Parathyroid adenoma (tissue), 2 donors: ENCODE results near the gene CHST11.

ENCODE experiments used
- H2AFZ ChIP-seq: fragments of 300-600 bp; sonication (generic); one replicate; pipeline ENCODE4 v1.7.0; 2017; ENCODE audit warnings: antibody characterized with exemption, mild to moderate bottlenecking
- H3K27ac ChIP-seq: fragments of 300-600 bp; sonication (generic); one replicate; pipeline ENCODE4 v1.7.0; 2017
- H3K27me3 ChIP-seq: fragments of 300-600 bp; sonication (generic); one replicate; pipeline ENCODE4 v1.7.0; 2017; ENCODE audit warnings: low read length; ENCODE audit not compliant: control insufficient read depth, insufficient read depth
- H3K36me3 ChIP-seq: fragments of 300-600 bp; sonication (generic); one replicate; pipeline ENCODE4 v1.7.0; 2017; ENCODE audit warnings: low read length; ENCODE audit not compliant: control insufficient read depth, insufficient read depth
- H3K4me1 ChIP-seq: fragments of 300-600 bp; sonication (generic); one replicate; pipeline ENCODE4 v1.7.0; 2017; ENCODE audit warnings: control low read depth
- H3K4me2 ChIP-seq: fragments of 300-600 bp; sonication (generic); one replicate; pipeline ENCODE4 v1.7.0; 2017; ENCODE audit warnings: low read length
- H3K4me3 ChIP-seq: fragments of 300-600 bp; sonication (generic); one replicate; pipeline ENCODE4 v1.7.0; 2017; ENCODE audit warnings: low read depth, low read length
- H3K79me2 ChIP-seq: fragments of 300-600 bp; sonication (generic); one replicate; pipeline ENCODE4 v1.7.0; 2017; ENCODE audit warnings: control low read depth
- H3K9ac ChIP-seq: fragments of 300-600 bp; sonication (generic); one replicate; pipeline ENCODE4 v1.7.0; 2017; ENCODE audit warnings: mild to moderate bottlenecking
- H3K9me3 ChIP-seq: fragments of 300-600 bp; sonication (generic); one replicate; pipeline ENCODE4 v1.7.0; 2017; ENCODE audit warnings: low read length; ENCODE audit not compliant: control insufficient read depth
- TF ChIP-seq, protein P1 (sequence below): fragments of 300-600 bp; sonication (generic); IDR thresholded peaks from one replicate; pipeline ENCODE4 v1.7.0; 2017; ENCODE audit warnings: antibody characterized with exemption, mild to moderate bottlenecking
- donor health status: primary hyperparathyroidism.

The CHST11 gene

GRCh38 chr12:104721936-104722335, 265.2 kb downstream of the CHST11 start:
- no peaks in the 10 kb centered on the region for H3K27me3 ChIP-seq
- no peaks in the 10 kb centered on the region for H3K79me2 ChIP-seq
- no peaks in the 10 kb centered on the region for H3K9me3 ChIP-seq
- H2AFZ ChIP-seq = no peak overlapping the region
- H3K4me1 ChIP-seq = no peaks in the 10 kb centered on the region
- TF ChIP-seq, protein P1, sequence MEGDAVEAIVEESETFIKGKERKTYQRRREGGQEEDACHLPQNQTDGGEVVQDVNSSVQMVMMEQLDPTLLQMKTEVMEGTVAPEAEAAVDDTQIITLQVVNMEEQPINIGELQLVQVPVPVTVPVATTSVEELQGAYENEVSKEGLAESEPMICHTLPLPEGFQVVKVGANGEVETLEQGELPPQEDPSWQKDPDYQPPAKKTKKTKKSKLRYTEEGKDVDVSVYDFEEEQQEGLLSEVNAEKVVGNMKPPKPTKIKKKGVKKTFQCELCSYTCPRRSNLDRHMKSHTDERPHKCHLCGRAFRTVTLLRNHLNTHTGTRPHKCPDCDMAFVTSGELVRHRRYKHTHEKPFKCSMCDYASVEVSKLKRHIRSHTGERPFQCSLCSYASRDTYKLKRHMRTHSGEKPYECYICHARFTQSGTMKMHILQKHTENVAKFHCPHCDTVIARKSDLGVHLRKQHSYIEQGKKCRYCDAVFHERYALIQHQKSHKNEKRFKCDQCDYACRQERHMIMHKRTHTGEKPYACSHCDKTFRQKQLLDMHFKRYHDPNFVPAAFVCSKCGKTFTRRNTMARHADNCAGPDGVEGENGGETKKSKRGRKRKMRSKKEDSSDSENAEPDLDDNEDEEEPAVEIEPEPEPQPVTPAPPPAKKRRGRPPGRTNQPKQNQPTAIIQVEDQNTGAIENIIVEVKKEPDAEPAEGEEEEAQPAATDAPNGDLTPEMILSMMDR = no peak
- H3K4me3 ChIP-seq = no peak overlapping the region
- no peaks in the 10 kb centered on the region for H3K36me3 ChIP-seq
- no peak overlapping the region for H3K9ac ChIP-seq
- no peak overlapping the region for H3K27ac ChIP-seq
- H3K4me2 ChIP-seq = no peak overlapping the region

DNA sequence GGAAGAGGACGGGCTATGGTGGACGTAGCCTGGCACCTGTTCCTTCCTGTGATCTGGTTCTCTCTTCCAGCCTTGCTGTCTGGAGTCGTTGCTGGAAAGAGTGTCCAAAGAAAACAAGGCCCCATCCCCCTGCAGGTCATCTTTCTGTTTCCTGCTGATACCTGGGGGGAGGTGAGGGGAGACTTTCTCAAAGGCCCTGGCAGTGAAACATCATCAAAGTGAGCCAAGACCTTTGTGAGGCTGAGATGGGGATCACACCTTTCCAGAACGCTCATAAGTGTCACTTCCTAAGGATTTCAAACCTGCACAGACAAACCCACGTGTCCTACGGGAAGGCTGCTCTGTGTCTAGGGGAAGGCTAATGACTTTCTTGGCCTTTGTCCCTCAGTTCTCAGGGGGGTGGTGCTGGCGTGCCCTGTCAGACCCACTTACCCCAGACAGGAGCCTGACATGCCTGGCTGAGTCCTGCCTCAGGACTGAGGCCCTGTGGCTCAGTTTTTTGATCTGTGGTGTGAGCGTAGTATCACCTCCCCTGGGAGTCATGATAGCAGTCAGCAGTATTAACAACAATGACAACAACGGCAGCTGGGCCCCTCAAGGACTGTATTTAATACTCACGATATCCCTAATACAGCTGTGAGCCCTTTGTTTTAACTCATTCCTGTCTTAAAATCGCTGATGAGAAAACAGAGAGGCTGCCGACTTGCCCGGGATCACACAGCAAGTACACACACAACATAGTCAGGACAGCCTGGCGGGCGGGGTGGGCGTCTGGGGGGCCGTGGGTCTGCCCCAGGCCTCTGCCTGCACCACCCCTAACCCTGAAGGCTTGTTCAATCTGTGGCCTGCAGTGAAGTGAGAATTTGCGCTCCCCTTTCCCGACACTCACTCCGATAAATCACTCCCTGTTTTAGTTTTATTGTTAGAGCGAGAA, 266.1 kb downstream of the CHST11 start:
- no peak overlapping the region for H2AFZ ChIP-seq
- H3K79me2 ChIP-seq = no peaks in the 10 kb centered on the region
- no peak overlapping the region for H3K4me2 ChIP-seq
- no peaks in the 10 kb centered on the region for H3K4me1 ChIP-seq
- no peak overlapping the region for H3K9ac ChIP-seq
- H3K9me3 ChIP-seq = no peaks in the 10 kb centered on the region
- no peaks in the 10 kb centered on the region for H3K27me3 ChIP-seq
- TF ChIP-seq, protein P1 = no peak
- H3K27ac ChIP-seq = no peak overlapping the region
- H3K36me3 ChIP-seq = no peaks in the 10 kb centered on the region
- no peak overlapping the region for H3K4me3 ChIP-seq

- Histone ChIP-seq H3K36me3 (no peaks in the 10 kb centered on the region), H2AFZ (no peak overlapping the region), H3K27ac (no peak overlapping the region), H3K4me2 (no peak overlapping the region), H3K4me3 (no peak overlapping the region), H3K27me3 (no peaks in the 10 kb centered on the region), H3K79me2 (no peaks in the 10 kb centered on the region), H3K9ac (no peak overlapping the region), H3K4me1 (no peaks in the 10 kb centered on the region), H3K9me3 (no peaks in the 10 kb centered on the region)
- TF ChIP-seq, protein P1 = no peak
Observed at GRCh38 chr12:104723895-104724294, 267.1 kb downstream of the CHST11 start.

- no peak overlapping the region for H3K27ac ChIP-seq
- H3K9me3 ChIP-seq = no peaks in the 10 kb centered on the region
- no peaks in the 10 kb centered on the region for H3K36me3 ChIP-seq
- H3K79me2 ChIP-seq = no peaks in the 10 kb centered on the region
- no peak overlapping the region for H2AFZ ChIP-seq
- TF ChIP-seq, protein P1 = no peak
- no peak overlapping the region for H3K9ac ChIP-seq
- no peaks in the 10 kb centered on the region for H3K27me3 ChIP-seq
- H3K4me3 ChIP-seq = no peak overlapping the region
- no peaks in the 10 kb centered on the region for H3K4me1 ChIP-seq
- no peak overlapping the region for H3K4me2 ChIP-seq
Observed at GRCh38 chr12:104724992-104725585, 268.3 kb downstream of the CHST11 start.
